KMS-11 (cell line): ENCODE measurements around the gene CTNNA2.
A peak's percentile ranks its signal among the peaks of the same experiment; 100 is the strongest.

Source experiments
- H2AFZ ChIP-seq: fragments of 200-600 bp; sonication (generic); 2 replicates; pipeline ENCODE4 v1.6.1; 2016; ENCODE audit warnings: antibody characterized with exemption, mixed run types, low read depth
- H3K27ac ChIP-seq: fragments of 200-600 bp; sonication (generic); 2 replicates; pipeline ENCODE4 v1.6.1; 2016; ENCODE audit warnings: mild to moderate bottlenecking, mixed run types
- H3K27me3 ChIP-seq: fragments of 200-600 bp; sonication (generic); 2 replicates; pipeline ENCODE4 v1.6.1; 2017; ENCODE audit warnings: mild to moderate bottlenecking, low read depth, mixed run types, moderate library complexity; ENCODE audit not compliant: insufficient read depth
- H3K36me3 ChIP-seq: fragments of 200-600 bp; sonication (generic); 2 replicates; pipeline ENCODE4 v1.6.1; 2017; ENCODE audit warnings: mild to moderate bottlenecking, mixed run types; ENCODE audit not compliant: insufficient read depth
- H3K4me1 ChIP-seq: fragments of 200-600 bp; sonication (generic); 2 replicates; pipeline ENCODE4 v1.6.1; 2016; ENCODE audit warnings: mild to moderate bottlenecking, low read depth, mixed run types; ENCODE audit not compliant: poor library complexity, severe bottlenecking
- H3K4me2 ChIP-seq: fragments of 200-600 bp; sonication (generic); 2 replicates; pipeline ENCODE4 v1.7.0; 2016; ENCODE audit warnings: mild to moderate bottlenecking, mixed run types
- H3K4me3 ChIP-seq: fragments of 200-600 bp; sonication (generic); IDR thresholded peaks from 2 replicates; pipeline ENCODE4 v1.6.1; 2017; ENCODE audit warnings: low read depth, low read length, mixed read lengths; ENCODE audit not compliant: insufficient read depth
- H3K79me2 ChIP-seq: fragments of 200-600 bp; sonication (generic); 2 replicates; pipeline ENCODE4 v1.6.1; 2016; ENCODE audit warnings: low read depth, mixed run types; ENCODE audit not compliant: insufficient read depth
- H3K9ac ChIP-seq: fragments of 200-600 bp; sonication (generic); 2 replicates; pipeline ENCODE4 v1.6.1; 2016; ENCODE audit warnings: mild to moderate bottlenecking, mixed run types
- H4K20me1 ChIP-seq: fragments of 200-600 bp; sonication (generic); 2 replicates; pipeline ENCODE4 v1.6.1; 2016; ENCODE audit warnings: mild to moderate bottlenecking, mixed run types; ENCODE audit not compliant: insufficient read depth
- TF ChIP-seq, protein P1 (sequence below): fragments of 200-600 bp; sonication (generic); conservative IDR thresholded peaks from 2 replicates; pipeline ENCODE4 v1.6.1; 2017; ENCODE audit warnings: low read depth, mild to moderate bottlenecking, antibody characterized with exemption, low read length, moderate library complexity, mixed read lengths

CTNNA2 gene

DNA sequence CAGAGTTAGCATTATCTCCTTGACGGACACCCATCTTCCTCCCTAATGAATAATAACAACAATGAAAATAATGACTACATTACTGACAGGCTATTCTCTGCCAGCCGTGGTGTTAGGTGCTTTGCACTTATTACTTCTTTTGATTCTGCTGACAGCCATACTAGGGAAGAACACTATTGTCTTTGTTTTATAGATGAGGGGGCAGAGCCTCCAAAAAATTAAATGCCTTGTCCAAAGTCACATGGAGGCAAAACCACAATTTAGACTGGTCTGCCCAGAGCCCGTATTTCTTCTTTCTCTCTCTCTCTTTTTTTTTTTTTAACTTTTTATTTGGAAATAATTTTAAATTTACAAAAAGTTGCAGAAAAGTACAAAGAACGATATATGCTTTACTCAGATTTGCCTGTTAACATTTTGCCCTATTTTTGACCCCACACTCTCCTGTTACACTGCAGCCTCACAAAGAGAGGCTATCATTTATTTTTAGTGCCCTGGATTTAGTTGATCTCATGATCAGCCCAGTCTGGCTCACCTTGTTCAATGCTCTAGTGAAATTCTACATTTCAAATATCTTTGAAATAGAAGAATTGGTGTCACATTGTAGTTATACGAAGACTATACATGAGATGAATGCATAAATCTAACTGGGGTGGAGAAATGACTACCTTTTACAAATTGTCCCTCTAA is 422.3 kb downstream of the CTNNA2 start:
- H3K27me3 ChIP-seq = no peaks in the 10 kb centered on the region
- no peak overlapping the region for H3K27ac ChIP-seq
- H4K20me1 ChIP-seq = no peaks in the 10 kb centered on the region
- H3K36me3 ChIP-seq = no peaks in the 10 kb centered on the region
- TF ChIP-seq, protein P1, sequence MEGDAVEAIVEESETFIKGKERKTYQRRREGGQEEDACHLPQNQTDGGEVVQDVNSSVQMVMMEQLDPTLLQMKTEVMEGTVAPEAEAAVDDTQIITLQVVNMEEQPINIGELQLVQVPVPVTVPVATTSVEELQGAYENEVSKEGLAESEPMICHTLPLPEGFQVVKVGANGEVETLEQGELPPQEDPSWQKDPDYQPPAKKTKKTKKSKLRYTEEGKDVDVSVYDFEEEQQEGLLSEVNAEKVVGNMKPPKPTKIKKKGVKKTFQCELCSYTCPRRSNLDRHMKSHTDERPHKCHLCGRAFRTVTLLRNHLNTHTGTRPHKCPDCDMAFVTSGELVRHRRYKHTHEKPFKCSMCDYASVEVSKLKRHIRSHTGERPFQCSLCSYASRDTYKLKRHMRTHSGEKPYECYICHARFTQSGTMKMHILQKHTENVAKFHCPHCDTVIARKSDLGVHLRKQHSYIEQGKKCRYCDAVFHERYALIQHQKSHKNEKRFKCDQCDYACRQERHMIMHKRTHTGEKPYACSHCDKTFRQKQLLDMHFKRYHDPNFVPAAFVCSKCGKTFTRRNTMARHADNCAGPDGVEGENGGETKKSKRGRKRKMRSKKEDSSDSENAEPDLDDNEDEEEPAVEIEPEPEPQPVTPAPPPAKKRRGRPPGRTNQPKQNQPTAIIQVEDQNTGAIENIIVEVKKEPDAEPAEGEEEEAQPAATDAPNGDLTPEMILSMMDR = no peak
- H3K79me2 ChIP-seq = no peaks in the 10 kb centered on the region
- H3K4me3 ChIP-seq = no peak overlapping the region
- no peak overlapping the region; the same call in 1 of the 2 replicates for H3K9ac ChIP-seq
- H3K4me2 ChIP-seq = peak overlapping the region; percentile 83
- peaks cover 25% of the 10 kb centered on the region for H3K4me1 ChIP-seq
- H2AFZ ChIP-seq = peak overlapping the region; percentile 53

DNA sequence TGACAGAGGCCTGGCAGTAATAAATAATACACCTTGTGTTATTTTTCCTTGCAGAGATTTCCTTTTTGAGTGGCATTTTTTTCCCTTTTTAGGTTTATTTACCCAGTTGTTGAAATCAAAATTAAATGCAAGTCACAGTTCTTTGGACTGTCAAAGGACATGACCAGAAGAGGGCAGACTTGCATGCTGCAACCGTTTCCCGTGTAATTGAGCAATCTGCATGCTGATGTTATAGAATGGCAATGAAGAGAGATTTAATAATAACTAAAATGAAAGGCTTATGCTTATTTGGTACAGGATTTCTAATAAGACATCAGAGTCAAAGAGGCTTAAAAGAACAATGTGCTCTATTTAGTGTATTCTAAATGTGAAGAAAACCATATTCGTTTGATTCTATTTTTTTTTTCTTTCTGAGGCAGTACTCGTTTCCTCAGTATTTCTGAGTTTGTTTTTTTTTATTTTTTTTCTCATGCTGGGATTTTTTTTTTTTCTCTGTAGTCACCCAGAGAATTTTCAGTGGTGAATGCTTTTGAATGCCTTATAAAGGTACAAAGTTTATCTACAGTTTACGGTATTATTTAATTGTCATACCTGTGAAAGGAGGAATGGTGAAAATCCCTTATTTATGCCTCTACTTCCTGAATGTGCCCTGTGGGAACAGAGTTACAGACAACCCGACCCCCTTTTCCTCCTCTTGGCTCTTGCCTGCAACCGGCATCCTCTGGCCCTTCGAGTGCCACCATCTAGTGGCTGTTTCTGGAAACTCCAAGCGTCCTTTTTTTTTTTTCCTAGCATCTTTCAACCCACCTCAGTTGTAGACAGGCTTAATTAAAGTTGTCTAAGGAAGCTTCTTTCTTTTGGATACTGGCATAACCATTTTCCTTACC is 423.2 kb downstream of the CTNNA2 start:
- no peaks in the 10 kb centered on the region for H3K79me2 ChIP-seq
- TF ChIP-seq, protein P1 = peak; percentile 68
- H3K27me3 ChIP-seq = no peaks in the 10 kb centered on the region
- H3K4me2 ChIP-seq = peak overlapping the region; percentile 83
- H4K20me1 ChIP-seq = no peaks in the 10 kb centered on the region
- H3K4me3 ChIP-seq = no peak overlapping the region
- H3K36me3 ChIP-seq = no peaks in the 10 kb centered on the region
- peaks cover 25% of the 10 kb centered on the region for H3K4me1 ChIP-seq
- H3K27ac ChIP-seq = no peak overlapping the region
- peak overlapping the region; percentile 53 for H2AFZ ChIP-seq
- H3K9ac ChIP-seq = no peak overlapping the region; the same call in 1 of the 2 replicates

DNA sequence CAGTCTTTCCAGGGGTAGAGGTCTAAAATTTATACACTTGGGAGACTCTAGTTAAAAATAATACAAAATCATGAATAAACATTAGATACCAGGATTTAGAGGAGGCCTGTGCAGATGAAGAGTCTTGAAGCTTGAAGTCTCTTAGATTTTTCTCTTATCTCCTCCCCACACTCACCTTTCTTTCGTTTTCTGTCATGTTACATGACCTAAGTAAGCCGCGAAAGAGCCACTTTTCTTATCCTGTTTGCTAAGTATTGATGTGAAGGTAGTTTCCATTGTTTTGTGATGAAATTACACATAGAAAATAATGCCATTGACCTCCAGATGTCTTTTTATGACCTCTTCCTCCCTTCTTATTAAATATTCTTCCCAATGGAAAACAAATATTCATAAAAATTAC is 423.9 kb downstream of the CTNNA2 start:
- Histone ChIP-seq H3K4me1 (peaks cover 25% of the 10 kb centered on the region), H3K4me2 (peak overlapping the region; percentile 83; the same call in 1 of the 2 replicates), H3K4me3 (no peak overlapping the region), H3K9ac (no peak overlapping the region), H2AFZ (peak overlapping the region; percentile 53; the same call in 1 of the 2 replicates), H3K27ac (no peak overlapping the region), H3K27me3 (no peaks in the 10 kb centered on the region), H4K20me1 (no peaks in the 10 kb centered on the region), H3K36me3 (no peaks in the 10 kb centered on the region), H3K79me2 (no peaks in the 10 kb centered on the region)
- TF ChIP-seq, protein P1 = no peak

DNA sequence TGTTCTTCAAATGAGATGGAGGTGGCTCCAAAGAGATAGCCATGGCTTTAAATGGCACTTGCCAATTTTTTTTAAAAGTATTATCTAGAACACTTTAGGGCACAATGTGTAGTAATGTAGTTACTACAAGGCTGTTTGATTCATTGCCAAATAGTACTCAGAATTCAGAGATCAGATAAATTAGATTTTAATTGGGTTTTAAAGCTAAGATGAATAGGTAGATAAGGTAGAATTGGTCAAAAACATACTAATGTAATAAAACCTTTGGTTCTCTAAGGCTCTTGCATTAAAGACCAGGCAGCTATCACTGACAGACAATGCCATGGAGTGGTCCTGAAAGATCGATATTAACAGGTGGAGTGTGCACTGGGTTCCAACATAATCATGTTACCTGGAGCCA is 425.8 kb downstream of the CTNNA2 start:
- H3K79me2 ChIP-seq = no peaks in the 10 kb centered on the region
- TF ChIP-seq, protein P1 = no peak
- H3K27ac ChIP-seq = no peak overlapping the region
- no peak overlapping the region for H3K9ac ChIP-seq
- H3K4me3 ChIP-seq = no peak overlapping the region
- no peak overlapping the region for H2AFZ ChIP-seq
- no peaks in the 10 kb centered on the region for H3K27me3 ChIP-seq
- no peaks in the 10 kb centered on the region for H3K36me3 ChIP-seq
- peaks cover 25% of the 10 kb centered on the region for H3K4me1 ChIP-seq
- no peak overlapping the region for H3K4me2 ChIP-seq
- no peaks in the 10 kb centered on the region for H4K20me1 ChIP-seq
